Left lung (tissue), 10 donors: Measurements from ENCODE around the gene CDCA5. TPM values are rescaled to one million over a fixed set of nuclear protein-coding genes. Genes with fewer than 3 reads are reported as not detected.

Experiments used
- ATAC-seq: fragments of 200-7000 bp; cut with Tn5 transposase; one replicate; pipeline ENCODE4 v1.9.1; 2020; ENCODE audit warnings: moderate library complexity
- DNase-seq, 4 donors: peaks; one replicate each; pipeline ENCODE4 v3.0.0-alpha.2; 2013 to 2020
- H3K27ac ChIP-seq, 2 donors: fragments of 200-600 bp; sonication (generic) in 1 of 2; one replicate each; pipeline versions ENCODE4 v1.5.0 to v1.8.0; 2020 to 2021
- H3K27me3 ChIP-seq, 2 donors: fragments of 200-600 bp; sonication (generic) in 1 of 2; one replicate each; pipeline versions ENCODE4 v1.5.0 to v1.8.0; 2020 to 2021
- H3K36me3 ChIP-seq, 2 donors: fragments of 200-600 bp; sonication (generic) in 1 of 2; one replicate each; pipeline versions ENCODE4 v1.5.0 to v1.8.0; 2020 to 2021
- H3K4me1 ChIP-seq, 2 donors: fragments of 200-600 bp; one replicate each; pipeline ENCODE4 v1.8.0; 2021
- H3K4me3 ChIP-seq, 2 donors: fragments of 200-600 bp; sonication (generic) in 1 of 2; one replicate each; pipeline versions ENCODE4 v1.5.0 to v1.8.0; 2020 to 2021; ENCODE audit warnings: mild to moderate bottlenecking in 1 of 2
- H3K9me3 ChIP-seq, 2 donors: fragments of 200-600 bp; sonication (generic) in 1 of 2; one replicate each; pipeline versions ENCODE4 v1.5.0 to v1.8.0; 2020 to 2021
- intact Hi-C, 2 donors: fragments of 100-400 bp; cut with DNase I; formaldehyde crosslinking; loops; one replicate each; pipeline versions ENCODE4 v1.11.2 to v1.14.2; 2022
- polyA plus RNA-seq, 6 donors: library from polyadenylated mRNA; unstranded; fragments of 120-200 nt; gene quantifications; one replicate each; pipeline ENCODE4 v1.2.1, GENCODE V29; 2013; ENCODE audit not compliant: insufficient read length in 6 of 6
- total RNA-seq, 2 donors: library from RNA; stranded (reverse); fragmentation: NEBNext Ultra II Directional; extraction: Animal tissue kit (Norgen Biotek cat#: 25700); gene quantifications; one replicate each; pipeline ENCODE4 v1.2.1, GENCODE V29; 2021
- TF ChIP-seq, protein P1 (sequence below), 2 donors: fragments of 200-600 bp; sonication (generic) in 1 of 2; IDR thresholded peaks; one replicate each; pipeline versions ENCODE4 v1.5.0 to v1.8.0; 2021; ENCODE audit warnings: antibody characterized with exemption in 2 of 2
- donor health status: DM: no; HTN: yes; CAD: no.
- donor health status: DM: no; HTN: no; CAD: no.

The CDCA5 gene
- total and polyA plus RNA-seq, 8 donors: 7.1 to 27.9 (median 14.5) TPM

DNA sequence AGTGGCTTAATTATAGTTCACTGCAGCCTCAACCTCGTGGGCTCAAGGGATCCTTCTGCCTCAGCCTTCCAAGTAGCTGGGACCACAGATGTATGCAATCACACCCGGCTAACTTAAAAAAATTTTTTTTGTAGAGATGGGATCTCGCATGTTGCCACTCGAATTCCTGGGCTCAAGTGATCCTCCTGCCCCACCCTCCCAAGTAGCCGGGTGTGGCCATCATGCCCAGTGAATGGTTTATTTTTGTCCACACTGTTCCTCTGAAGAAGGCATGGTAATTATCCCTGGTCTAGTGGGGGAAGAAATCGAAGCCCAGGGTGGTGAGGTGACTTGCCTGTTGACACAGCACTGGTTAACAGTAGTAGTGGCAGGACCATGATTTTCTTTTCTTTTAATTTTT lies 40.9 kb downstream of the CDCA5 start:
- Histone ChIP-seq H3K27me3 (no peaks in the 10 kb centered on the region), H3K36me3 (peaks cover 0 to 36% of the 10 kb centered on the region in 2 donors), H3K4me1 (peaks cover 23 to 65% of the 10 kb centered on the region in 2 donors), H3K27ac (peak overlapping the region in 1 of 2 donors; percentile 61), H3K4me3 (no peak overlapping the region), H3K9me3 (no peaks in the 10 kb centered on the region)
- intact Hi-C loops: no loop called here
- TF ChIP-seq, protein P1, sequence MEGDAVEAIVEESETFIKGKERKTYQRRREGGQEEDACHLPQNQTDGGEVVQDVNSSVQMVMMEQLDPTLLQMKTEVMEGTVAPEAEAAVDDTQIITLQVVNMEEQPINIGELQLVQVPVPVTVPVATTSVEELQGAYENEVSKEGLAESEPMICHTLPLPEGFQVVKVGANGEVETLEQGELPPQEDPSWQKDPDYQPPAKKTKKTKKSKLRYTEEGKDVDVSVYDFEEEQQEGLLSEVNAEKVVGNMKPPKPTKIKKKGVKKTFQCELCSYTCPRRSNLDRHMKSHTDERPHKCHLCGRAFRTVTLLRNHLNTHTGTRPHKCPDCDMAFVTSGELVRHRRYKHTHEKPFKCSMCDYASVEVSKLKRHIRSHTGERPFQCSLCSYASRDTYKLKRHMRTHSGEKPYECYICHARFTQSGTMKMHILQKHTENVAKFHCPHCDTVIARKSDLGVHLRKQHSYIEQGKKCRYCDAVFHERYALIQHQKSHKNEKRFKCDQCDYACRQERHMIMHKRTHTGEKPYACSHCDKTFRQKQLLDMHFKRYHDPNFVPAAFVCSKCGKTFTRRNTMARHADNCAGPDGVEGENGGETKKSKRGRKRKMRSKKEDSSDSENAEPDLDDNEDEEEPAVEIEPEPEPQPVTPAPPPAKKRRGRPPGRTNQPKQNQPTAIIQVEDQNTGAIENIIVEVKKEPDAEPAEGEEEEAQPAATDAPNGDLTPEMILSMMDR (IDR thresholded peaks at IDR 0.05): no peak
- ATAC-seq: no peak
- no peak for DNase-seq

DNA sequence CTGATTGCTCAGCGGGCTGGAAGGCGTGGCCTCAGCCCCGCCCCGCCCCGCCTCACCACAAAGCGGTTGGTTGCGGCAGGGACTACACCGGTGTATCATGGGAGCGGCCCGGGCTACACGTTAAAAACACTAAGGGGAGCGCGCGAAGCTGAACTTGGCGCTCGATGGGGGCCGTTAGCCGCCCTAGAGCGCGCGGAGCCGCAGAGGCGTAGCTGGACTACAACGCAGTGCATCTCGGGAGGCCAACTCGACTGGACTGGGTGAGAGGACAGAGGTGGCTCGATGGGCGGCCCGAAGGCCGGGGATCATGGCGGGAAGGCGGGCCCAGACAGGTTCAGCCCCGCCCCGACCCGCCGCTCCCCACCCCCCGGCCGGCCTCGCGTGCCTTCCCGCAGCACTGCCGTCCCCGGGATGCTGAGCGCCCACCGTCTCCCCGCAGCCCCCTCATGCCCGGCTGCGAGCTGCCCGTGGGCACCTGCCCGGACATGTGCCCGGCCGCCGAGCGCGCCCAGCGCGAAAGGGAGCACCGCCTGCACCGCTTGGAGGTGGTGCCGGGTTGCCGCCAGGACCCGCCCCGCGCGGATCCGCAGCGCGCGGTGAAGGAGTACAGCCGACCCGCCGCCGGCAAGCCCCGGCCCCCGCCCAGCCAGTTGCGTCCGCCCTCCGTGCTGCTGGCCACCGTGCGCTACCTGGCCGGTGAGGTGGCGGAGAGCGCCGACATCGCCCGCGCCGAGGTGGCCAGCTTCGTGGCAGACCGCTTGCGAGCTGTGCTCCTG lies 42.8 kb downstream of the CDCA5 start, which contains the start of gene SAC3D1:
Gene SAC3D1 (plus strand): TSS at position 364 of the 776 bp plus-strand sequence. CDS start 83 bp downstream, at position 447.
- H3K27ac ChIP-seq: peak within 1 kb of the TSS; percentile 87 to 95
- peaks cover 23 to 46% of the 10 kb centered on the region in 2 donors for H3K4me1 ChIP-seq
- intact Hi-C loops: no loop called here
- H3K4me3 ChIP-seq: peak within 1 kb of the TSS; percentile 75 to 89
- peaks cover 0 to 55% of the 10 kb centered on the region in 2 donors for H3K36me3 ChIP-seq
- H3K27me3 ChIP-seq: no peaks in the 10 kb centered on the region
- DNase-seq (peak; percentile 88 to 95 (median 94)), ATAC-seq (peak; percentile 94)
- no peaks in the 10 kb centered on the region for H3K9me3 ChIP-seq
- TF ChIP-seq, protein P1 (IDR thresholded peaks at IDR 0.05): no peak

DNA sequence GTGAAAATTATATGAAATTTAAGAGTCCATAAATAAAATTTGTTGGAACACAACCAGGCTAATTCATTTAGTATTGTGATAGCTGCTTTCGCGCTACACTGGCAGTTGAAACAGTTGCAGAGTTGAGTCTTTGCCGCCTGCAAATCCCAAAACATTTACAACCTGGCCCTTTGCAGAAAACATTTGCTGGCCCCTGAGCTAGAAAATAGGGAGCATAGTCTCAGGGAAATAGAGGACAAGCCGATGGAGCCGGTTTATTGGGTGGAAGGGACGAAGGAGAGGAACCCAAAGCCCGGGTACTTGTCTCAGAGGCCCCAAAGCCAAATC lies 43.4 kb downstream of the CDCA5 start:
- Histone ChIP-seq H3K27me3 (no peaks in the 10 kb centered on the region), H3K27ac (peak overlapping the region; percentile 87 to 95), H3K4me1 (peaks cover 23 to 45% of the 10 kb centered on the region in 2 donors), H3K9me3 (no peaks in the 10 kb centered on the region), H3K4me3 (peak overlapping the region; percentile 75 to 89), H3K36me3 (peaks cover 0 to 56% of the 10 kb centered on the region in 2 donors)
- TF ChIP-seq, protein P1 (IDR thresholded peaks at IDR 0.05): no peak
- DNase-seq (no peak), ATAC-seq (no peak)
- intact Hi-C loops: no loop called here

DNA sequence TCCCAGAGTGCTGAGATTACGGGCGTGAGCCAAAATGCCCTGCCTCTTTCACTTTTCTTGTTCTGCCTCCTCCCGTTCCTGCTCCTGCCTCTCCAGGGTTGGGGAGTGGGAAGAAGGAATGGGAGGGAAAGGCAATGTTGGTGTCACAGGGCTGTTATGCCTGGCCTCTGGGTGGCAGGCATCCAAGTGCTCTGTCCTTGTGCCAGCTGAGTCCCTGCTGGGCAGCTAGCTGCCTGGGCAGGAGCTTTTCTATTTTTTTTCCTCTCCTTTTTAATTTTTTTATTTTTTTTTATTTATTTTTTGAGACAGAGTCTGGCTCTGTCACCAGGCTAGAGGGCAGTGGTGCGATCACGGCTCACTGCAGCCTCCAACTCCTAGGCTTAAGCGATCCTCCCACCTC lies 46.9 kb downstream of the CDCA5 start:
- Histone ChIP-seq H3K4me3 (no peak overlapping the region), H3K27ac (no peak overlapping the region), H3K9me3 (no peaks in the 10 kb centered on the region), H3K27me3 (no peaks in the 10 kb centered on the region), H3K36me3 (peaks cover 0 to 76% of the 10 kb centered on the region in 2 donors), H3K4me1 (peaks cover 3 to 19% of the 10 kb centered on the region in 2 donors)
- TF ChIP-seq, protein P1 (IDR thresholded peaks at IDR 0.05): no peak
- ATAC-seq (peak; percentile 6), DNase-seq (peak in 2 of 4 donors; percentile 54 to 74)
- intact Hi-C loops: no loop called here

GRCh38 chr11:65035579-65035978 lies 48.3 kb downstream of the CDCA5 start:
- Histone ChIP-seq H3K4me1 (peaks cover 0 to 10% of the 10 kb centered on the region in 2 donors), H3K36me3 (peaks cover 0 to 80% of the 10 kb centered on the region in 2 donors), H3K27me3 (no peaks in the 10 kb centered on the region), H3K9me3 (no peaks in the 10 kb centered on the region), H3K4me3 (no peak overlapping the region), H3K27ac (no peak overlapping the region)
- TF ChIP-seq, protein P1 (IDR thresholded peaks at IDR 0.05): no peak
- ATAC-seq (no peak), DNase-seq (no peak)
- intact Hi-C loops: no loop called here
